ENCODE data around the gene IDI2.
"Not testable (repeated sequence)": the region's sequence is repeated elsewhere in the genome, so short reads cannot be mapped to it uniquely, and the experiment has no call there.

The IDI2 gene

DNA sequence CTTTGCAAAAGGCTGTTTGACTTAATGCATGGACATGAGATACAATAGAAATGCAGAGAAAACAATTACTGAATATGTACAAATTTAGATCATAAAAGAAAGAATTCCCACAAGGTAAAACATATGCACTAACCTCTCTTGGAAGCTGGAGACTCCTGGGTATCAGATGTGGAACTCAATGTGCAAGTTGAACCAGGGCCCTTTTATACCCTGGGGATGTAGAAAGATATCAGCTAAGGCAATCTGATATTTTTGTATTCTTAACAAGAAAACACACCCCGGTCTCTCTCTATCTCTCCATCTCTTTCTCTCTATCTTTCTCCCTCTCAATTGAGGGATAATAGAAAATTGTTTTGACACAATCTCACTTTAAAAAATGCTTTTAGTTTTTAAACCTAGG is at the start of gene IDI2:
Gene IDI2 (minus strand): TSS at position 177 of the 400 bp plus-strand sequence. CDS start 1,136 bp downstream, outside the sequence.
- no peak for DNase-seq (ENCODE audit: low spot score)

- no peak for DNase-seq (ENCODE audit: low spot score)
Measured at GRCh38 chr10:1074748-1075308, 49.2 kb upstream of the IDI2 start.

GRCh38 chr10:1074052-1074747 is 48.5 kb upstream of the IDI2 start:
- peak; percentile 21 for DNase-seq (ENCODE audit: low spot score)

DNA sequence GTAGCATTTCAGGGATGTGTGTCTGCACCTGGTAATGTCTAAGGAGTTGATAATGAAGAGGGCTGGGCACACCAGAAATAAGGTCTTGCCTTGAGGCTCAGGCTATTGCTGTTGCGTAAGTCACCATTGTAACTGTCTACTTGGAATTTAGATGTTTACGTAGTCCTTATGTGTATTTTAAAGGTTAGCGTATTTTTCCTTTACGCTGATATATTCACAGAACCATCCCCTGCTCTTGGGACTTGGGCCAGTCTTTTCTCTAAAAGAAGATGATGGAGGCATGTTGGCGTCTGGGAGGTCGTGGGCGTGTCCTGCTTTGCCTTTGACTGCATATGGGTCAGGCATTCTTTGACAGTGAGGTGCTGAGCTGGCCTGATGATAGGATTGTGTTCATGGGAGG is 45.3 kb upstream of the IDI2 start:
- DNase-seq (ENCODE audit: low spot score) = no peak

- DNase-seq (ENCODE audit: low spot score) = no peak
Measured at GRCh38 chr10:1068380-1069361, 43.0 kb upstream of the IDI2 start.

DNA sequence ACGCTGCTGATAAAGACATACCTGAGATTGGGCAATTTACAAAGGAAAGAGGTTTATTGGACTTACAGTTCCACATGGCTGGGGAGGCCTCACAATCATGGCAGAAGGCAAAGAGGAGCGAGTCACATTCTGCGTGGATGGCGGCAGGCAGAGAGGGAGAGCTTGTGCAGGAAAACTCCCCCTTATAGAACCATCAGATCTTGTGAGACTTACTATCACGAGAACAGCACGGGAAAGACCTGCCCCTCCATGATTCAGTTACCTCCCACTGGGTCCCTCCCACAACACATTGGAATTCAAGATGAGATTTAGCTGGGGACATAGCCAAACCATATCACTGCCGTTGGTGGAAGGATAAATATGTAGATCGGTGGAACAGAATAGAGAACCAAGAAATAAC is 41.1 kb upstream of the IDI2 start:
- DNase-seq (ENCODE audit: low spot score) = not testable (repeated sequence)

DNA sequence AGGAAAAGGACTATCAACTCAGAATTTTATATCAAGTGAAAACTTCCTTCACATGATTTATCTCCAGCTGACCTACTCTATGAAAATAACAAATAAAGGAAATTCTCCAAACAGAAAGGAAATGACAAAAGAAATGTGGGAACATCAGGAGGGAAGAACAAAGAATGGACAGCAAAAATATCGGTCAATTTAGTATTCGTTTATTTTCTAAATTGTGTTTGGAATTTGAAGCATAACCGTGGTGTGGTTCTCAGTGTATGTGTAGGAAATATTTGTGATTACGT is 39.2 kb upstream of the IDI2 start:
- no peak for DNase-seq (ENCODE audit: low spot score)

DNA sequence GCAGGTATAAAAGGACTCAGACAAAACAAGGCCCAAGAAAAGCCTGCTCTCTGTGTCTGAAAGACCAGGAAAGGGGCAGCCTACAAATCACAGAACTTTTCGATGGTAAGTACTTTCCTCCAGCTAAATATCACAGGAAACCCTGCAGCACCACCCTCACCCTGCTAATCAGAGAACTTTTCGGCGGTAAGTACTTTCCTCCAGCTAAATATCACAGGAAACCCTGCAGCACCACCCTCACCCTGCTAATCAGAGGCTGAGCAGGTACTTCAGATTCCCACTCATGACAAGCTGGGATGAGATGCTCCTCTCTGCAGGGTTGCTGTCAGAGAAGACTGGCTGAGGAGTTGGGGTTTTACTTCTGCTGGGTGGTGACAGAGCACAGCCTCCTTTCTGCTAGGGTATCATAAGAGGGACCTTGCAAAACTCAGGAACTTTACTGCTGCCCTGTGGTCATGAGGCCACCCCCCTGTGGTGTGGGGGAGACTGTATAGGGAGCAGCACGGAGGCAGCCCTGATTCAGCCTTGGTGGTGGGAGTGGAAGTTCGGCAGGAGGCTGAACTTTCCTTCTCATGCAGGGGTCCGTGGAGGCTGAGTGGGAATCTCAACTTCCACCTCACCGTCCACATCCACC is 37.7 kb upstream of the IDI2 start:
- DNase-seq (ENCODE audit: low spot score) = no peak

GRCh38 chr10:1061930-1062774 is 36.5 kb upstream of the IDI2 start:
- DNase-seq (ENCODE audit: low spot score) = no peak

DNA sequence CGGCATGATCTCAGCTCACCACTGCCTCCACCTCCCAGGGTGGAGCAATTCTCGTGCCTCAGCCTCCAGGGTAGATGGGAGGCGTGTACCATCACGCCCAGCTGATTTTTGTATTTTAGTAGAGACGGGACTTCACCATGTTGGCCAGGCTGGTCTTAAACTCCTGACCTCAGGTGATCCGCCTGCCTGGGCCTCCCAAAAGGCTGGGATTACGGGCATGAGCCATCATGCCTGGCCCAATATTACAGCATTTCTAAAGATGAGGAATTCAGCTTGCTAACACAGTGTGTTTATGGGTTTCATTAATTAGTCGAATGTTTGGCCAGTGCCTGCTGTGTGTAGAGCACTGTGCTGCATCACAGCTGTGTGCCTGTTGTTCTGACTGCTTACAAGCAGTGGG is 34.2 kb upstream of the IDI2 start:
- DNase-seq (ENCODE audit: low spot score) = no peak

GRCh38 chr10:1058017-1058416 is 32.4 kb upstream of the IDI2 start:
- no peak for DNase-seq (ENCODE audit: low spot score)

GRCh38 chr10:1057106-1057657 is 31.5 kb upstream of the IDI2 start:
- DNase-seq (ENCODE audit: low spot score) = peak; percentile 58

GRCh38 chr10:1056326-1057105 is 30.9 kb upstream of the IDI2 start, which contains the start of gene WDR37:
Gene WDR37, plus strand, starts transcription at chr10:1056385. Its CDS starts 15,771 bp downstream, at chr10:1072156.
- peak; percentile 86 for DNase-seq (ENCODE audit: low spot score)

DNA sequence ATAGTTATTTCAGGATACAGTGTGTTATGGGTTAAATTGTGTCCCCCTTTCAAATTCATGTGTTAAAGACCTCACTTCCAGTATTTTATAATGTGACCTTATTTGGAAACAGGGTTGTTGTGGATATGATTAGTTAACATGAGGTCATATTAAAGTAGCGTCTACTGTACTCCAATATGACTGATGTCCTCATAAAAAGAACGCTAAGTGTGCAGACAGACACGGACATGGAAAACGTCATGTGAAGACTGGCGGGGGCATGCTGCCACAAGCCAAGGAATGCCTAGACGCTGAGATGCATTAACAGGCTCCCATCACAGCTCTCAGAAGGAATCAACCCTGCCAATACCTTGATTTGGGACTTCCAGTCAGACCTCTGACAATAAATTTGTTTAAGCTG is 29.0 kb upstream of the IDI2 start:
- DNase-seq (ENCODE audit: low spot score) = no peak

DNA sequence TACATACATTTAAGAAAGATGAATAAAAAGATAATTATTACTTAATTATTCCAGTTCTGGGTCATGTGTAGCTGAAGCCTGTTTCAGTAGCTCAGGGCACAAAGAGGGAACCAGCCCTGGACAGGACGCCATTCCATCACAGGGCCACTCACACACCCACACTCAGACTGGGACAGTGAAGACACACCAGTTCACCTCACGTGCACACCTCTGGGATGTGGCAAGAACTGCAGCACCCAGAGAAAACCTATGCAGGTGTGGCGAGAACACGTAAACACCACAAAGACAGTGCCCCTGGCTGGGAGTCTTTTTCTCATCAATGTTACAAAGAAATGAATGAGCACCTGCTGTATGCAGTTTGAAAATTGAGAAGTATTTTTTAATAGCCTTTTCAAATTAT is 24.9 kb upstream of the IDI2 start:
- DNase-seq (ENCODE audit: low spot score) = peak; percentile 86

DNA sequence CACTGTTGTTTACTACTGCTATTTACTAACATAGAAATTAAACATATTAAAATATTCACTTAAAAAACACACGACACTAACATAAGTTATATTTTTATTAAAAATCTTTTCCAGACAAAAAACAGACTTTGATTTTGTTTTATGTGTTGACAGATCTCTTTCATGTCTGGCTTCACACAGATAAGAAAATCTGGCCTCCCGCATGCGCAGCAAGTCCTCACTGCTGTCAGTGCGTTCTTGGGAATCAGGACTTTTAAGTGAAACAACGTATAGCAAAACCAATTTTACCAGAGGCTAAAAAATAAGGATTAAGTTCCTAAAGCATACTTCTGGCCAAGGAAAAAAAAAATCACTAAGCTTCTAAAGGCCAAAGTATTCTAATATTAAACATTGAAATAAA is 24.5 kb upstream of the IDI2 start:
- DNase-seq (ENCODE audit: low spot score) = peak; percentile 60

GRCh38 chr10:1049425-1049958 is 23.8 kb upstream of the IDI2 start:
- no peak for DNase-seq (ENCODE audit: low spot score)

DNA sequence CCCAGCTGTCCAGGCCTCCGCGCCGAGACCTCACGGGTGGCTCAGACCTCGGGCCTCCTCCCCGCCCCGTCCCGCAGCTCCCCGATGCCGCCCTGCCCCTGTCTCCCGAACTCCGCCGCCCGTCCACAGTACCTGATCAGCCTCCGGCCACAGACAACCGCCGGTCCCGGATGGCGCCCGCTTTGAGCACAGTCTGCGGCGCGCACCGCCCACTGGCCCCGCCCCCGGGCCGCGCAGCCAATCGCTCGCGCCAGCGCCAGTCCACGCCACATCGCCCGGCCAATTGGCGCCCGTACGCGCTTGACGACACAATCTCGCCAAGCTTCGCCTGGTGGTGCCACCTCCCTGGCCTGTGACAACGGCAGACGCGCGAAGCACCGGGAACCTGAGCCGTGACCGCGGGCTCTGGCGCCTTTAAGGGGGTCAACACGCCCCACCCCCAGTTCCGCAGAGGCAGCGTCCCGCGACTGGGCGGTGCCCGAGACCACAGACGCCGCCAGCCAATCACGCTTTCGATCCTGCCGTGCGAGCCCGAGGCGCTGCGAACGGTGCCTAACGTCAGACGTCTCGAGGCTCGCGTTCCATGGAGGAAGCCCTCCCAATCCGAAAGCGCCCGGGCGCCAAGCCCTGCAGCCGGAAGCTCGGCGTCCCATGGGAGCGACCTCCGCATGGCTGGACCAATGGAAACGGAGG is 23.2 kb upstream of the IDI2 start, which contains the start of gene IDI1:
Gene IDI1 (minus strand): TSS at position 388 of the 693 bp plus-strand sequence. CDS start 116 bp downstream, at position 272.
- peak; percentile 99 for DNase-seq (ENCODE audit: low spot score)

DNA sequence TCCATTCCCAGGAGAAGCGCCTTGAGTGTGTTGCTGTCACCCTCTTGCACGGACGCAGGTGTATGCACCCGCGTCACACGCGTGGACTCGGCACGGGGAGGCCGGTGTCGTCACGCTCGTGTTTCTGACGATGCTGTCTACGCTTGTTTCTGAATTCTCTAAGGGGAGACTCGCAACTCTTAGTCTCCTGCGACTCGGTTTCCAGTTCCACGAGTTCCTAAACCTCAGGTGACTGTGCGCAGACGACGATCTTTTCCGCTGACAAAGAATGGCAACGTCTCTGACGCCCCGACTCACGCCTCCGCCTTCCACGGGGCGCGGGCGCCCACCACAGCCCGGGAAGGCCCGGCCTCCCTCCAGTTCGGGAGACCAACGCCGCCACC is 22.7 kb upstream of the IDI2 start:
- DNase-seq (ENCODE audit: low spot score) = no peak
